GOT3 (cell line): ENCODE data around the gene NAA10.

Experiments used
- DNase-seq: peaks from one replicate; lab custom pipeline; 2025; ENCODE audit warnings: mixed read lengths; lab: John Stamatoyannopoulos, UW

Gene NAA10

GRCh38 chrX:153884590-153884989 is 50.2 kb downstream of the NAA10 start:
- no peak for DNase-seq

- no peak for DNase-seq
These were observed 50.7 kb downstream of the NAA10 start for GRCh38 chrX:153884136-153884535.

- no peak for DNase-seq
These were observed 51.5 kb downstream of the NAA10 start for GRCh38 chrX:153883163-153883843.

GRCh38 chrX:153882557-153882956 is 52.3 kb downstream of the NAA10 start:
- DNase-seq: no peak

- DNase-seq: no peak
These were observed 52.7 kb downstream of the NAA10 start for GRCh38 chrX:153882086-153882498.

GRCh38 chrX:153881281-153881680 is 53.6 kb downstream of the NAA10 start:
- no peak for DNase-seq

- no peak for DNase-seq
These were observed 54.4 kb downstream of the NAA10 start for GRCh38 chrX:153880440-153880815.

- no peak for DNase-seq
These were observed 54.9 kb downstream of the NAA10 start for GRCh38 chrX:153879741-153880439.
